NCI-H1048 (cell line): ENCODE results near the gene TM7SF2.
"Not testable (repeated sequence)": the region's sequence is repeated elsewhere in the genome, so short reads cannot be mapped to it uniquely, and the experiment has no call there.

ENCODE experiments used
- DNase-seq: peaks from one replicate; lab custom pipeline; 2025; lab: John Stamatoyannopoulos, UW

Gene TM7SF2

GRCh38 chr11:65130631-65131416 lies 19.2 kb downstream of the TM7SF2 start:
- no peak for DNase-seq

- no peak for DNase-seq
Measured at GRCh38 chr11:65131417-65131776, 19.7 kb downstream of the TM7SF2 start.

GRCh38 chr11:65131895-65132237 lies 20.2 kb downstream of the TM7SF2 start:
- no peak for DNase-seq

- no peak for DNase-seq
Measured at GRCh38 chr11:65132238-65132987, 20.7 kb downstream of the TM7SF2 start.

- no peak for DNase-seq
Measured at GRCh38 chr11:65132988-65133700, 21.5 kb downstream of the TM7SF2 start.

- no peak for DNase-seq
Measured at GRCh38 chr11:65133724-65134123, 22.1 kb downstream of the TM7SF2 start.

- peak; percentile 41 for DNase-seq
Measured at GRCh38 chr11:65134240-65134951, 22.7 kb downstream of the TM7SF2 start, which contains the start of gene SYVN1. Gene SYVN1, minus strand, starts transcription at chr11:65134519. Its CDS starts 918 bp downstream, at chr11:65133601.

GRCh38 chr11:65134952-65135632 lies 23.4 kb downstream of the TM7SF2 start:
- peak; percentile 82 for DNase-seq

GRCh38 chr11:65135633-65136145 lies 24.0 kb downstream of the TM7SF2 start:
- DNase-seq, result no peak

- no peak for DNase-seq
Measured at GRCh38 chr11:65136515-65137096, 24.9 kb downstream of the TM7SF2 start.

GRCh38 chr11:65141896-65142494 lies 30.3 kb downstream of the TM7SF2 start:
- DNase-seq, result no peak

GRCh38 chr11:65147352-65148075 lies 35.8 kb downstream of the TM7SF2 start:
- DNase-seq, result no peak

- no peak for DNase-seq
Measured at GRCh38 chr11:65148657-65149056, 37.0 kb downstream of the TM7SF2 start.

- not testable (repeated sequence) for DNase-seq
Measured at GRCh38 chr11:65150131-65150508, 38.4 kb downstream of the TM7SF2 start.

GRCh38 chr11:65150509-65151299 lies 39.0 kb downstream of the TM7SF2 start:
- no peak for DNase-seq

GRCh38 chr11:65151331-65151899 lies 39.7 kb downstream of the TM7SF2 start:
- DNase-seq, result no peak

- DNase-seq, result no peak
Measured at GRCh38 chr11:65152122-65152521, 40.5 kb downstream of the TM7SF2 start.

- DNase-seq, result no peak
Measured at GRCh38 chr11:65156256-65156655, 44.6 kb downstream of the TM7SF2 start.

GRCh38 chr11:65156926-65157325 lies 45.3 kb downstream of the TM7SF2 start:
- no peak for DNase-seq
